ENCODE data around the gene MRO. TPM values are rescaled to one million over a fixed set of nuclear protein-coding genes. Genes with fewer than 3 reads are reported as not detected.

Gene MRO
- total RNA-seq, 4 donors from 2014 or later = 3.9 to 13.3 (median 11.2) TPM

DNA sequence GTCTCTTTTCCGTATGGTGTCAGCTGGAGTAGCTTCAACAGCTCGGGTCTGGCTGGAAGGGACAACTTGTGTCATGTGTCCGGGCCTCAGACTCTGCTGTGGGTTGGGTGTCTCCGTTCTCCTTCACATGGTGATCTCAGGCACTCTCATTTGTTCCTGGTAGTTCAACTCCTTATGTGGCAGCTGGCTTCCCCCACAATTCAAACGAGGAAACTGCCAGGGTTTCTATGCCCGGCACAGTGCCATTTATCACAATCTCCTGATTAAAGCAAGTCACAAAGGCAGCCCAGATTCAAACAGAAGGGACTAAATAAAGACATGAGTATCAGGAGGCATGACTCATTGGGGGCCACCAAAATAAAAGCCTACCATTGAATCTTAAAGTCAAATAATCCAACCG is 22.7 kb downstream of the MRO start:
- no peaks in the 10 kb centered on the region for H3K36me3 ChIP-seq
- intact Hi-C loops (cut with DNase I) = no loop called here
- WGBS, 2 donors = 72 to 76% methylated on average over 7 of the region's 7 CpGs
- H3K27ac ChIP-seq = no peak overlapping the region
- no peaks in the 10 kb centered on the region for H3K27me3 ChIP-seq
- no peak overlapping the region for H3K4me3 ChIP-seq (replicated peaks in 1 of 3)
- no peaks in the 10 kb centered on the region for H3K4me1 ChIP-seq
- H3K9me3 ChIP-seq = no peaks in the 10 kb centered on the region
- TF ChIP-seq POLR2A (IDR thresholded peaks at IDR 0.05) = no peak
- TF ChIP-seq, protein P1, sequence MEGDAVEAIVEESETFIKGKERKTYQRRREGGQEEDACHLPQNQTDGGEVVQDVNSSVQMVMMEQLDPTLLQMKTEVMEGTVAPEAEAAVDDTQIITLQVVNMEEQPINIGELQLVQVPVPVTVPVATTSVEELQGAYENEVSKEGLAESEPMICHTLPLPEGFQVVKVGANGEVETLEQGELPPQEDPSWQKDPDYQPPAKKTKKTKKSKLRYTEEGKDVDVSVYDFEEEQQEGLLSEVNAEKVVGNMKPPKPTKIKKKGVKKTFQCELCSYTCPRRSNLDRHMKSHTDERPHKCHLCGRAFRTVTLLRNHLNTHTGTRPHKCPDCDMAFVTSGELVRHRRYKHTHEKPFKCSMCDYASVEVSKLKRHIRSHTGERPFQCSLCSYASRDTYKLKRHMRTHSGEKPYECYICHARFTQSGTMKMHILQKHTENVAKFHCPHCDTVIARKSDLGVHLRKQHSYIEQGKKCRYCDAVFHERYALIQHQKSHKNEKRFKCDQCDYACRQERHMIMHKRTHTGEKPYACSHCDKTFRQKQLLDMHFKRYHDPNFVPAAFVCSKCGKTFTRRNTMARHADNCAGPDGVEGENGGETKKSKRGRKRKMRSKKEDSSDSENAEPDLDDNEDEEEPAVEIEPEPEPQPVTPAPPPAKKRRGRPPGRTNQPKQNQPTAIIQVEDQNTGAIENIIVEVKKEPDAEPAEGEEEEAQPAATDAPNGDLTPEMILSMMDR (IDR thresholded peaks at IDR 0.05) = no peak
- DNase-seq = no peak

DNA sequence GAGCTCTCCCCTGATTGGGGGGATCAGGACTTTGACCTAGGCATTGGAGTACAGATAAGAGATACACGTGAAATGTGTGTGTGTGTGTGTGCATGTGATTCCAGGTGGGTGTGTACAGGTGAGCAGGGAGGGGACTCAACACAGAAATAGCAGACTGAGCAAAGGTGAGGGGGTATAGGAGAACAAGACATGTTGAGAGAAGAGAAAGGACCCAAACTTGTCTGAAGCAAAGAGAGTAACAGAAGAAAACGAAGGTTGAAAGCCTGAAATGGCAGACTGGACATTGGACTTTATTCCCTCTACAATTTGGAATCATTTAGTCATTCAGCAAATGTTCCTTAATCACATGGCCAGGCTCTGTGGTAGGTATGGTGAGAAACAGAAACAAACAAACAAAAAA is 23.3 kb downstream of the MRO start:
- DNase-seq = no peak

DNA sequence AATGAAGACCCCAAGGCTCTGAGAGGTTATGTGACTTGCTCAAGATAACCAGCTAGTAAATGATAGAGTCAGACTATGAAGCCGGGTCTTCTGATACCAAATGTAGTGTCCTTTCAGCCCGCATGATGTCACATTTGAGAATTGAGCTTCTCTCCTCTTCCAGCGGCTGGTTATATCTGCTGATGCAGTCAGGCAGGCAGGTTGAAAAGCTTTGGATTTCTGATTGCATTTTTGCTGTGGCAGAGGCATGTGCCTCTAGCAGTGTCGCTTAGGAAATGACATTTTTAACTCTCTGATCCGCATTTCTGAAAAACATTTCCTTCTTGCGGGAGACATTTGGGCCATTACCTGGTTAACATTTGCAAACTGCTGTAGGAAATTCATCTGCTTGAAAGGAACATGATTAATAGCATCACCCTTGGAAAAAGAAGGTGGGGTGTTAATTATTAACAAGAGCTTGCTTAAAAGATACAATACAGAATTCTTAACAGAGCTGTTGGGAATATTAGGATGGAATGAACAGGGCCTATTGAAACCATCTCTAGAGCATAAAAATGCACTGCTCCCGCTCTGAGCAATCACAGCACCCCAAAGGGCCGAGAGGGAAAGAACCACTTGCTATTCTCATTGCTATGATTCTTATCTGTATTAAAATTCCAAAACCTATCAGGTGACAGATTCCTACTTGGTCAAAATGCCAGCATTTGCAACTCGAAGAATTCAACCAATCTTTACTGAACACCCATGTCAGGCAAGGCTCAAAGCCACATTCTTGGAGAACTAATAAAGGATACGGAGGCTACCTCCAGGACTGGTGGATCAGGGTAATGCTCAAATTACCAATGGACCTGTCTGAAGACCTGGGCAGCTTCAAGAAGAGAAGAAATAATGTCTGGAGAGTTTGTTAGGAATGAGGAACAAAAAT is 25.9 kb downstream of the MRO start:
- intact Hi-C loops (cut with DNase I) = no loop called here
- H3K9me3 ChIP-seq = no peaks in the 10 kb centered on the region
- H3K27me3 ChIP-seq = no peaks in the 10 kb centered on the region
- no peak overlapping the region for H3K27ac ChIP-seq
- no peak overlapping the region for H3K4me3 ChIP-seq (replicated peaks in 1 of 3)
- H3K36me3 ChIP-seq = no peaks in the 10 kb centered on the region
- TF ChIP-seq, protein P1 (IDR thresholded peaks at IDR 0.05) = no peak
- no peak for DNase-seq
- 87 to 92% methylated on average over 10 of the region's 10 CpGs for WGBS, 2 donors
- no peaks in the 10 kb centered on the region for H3K4me1 ChIP-seq

More for the DNA sequence above, 23.3 kb downstream of the MRO start:
- no peaks in the 10 kb centered on the region for H3K9me3 ChIP-seq
- H3K4me3 ChIP-seq (replicated peaks in 1 of 3) = no peak overlapping the region
- TF ChIP-seq POLR2A (IDR thresholded peaks at IDR 0.05) = no peak
- TF ChIP-seq, protein P1 (IDR thresholded peaks at IDR 0.05) = no peak
- H3K36me3 ChIP-seq = no peaks in the 10 kb centered on the region
- no peaks in the 10 kb centered on the region for H3K27me3 ChIP-seq
- no peak overlapping the region for H3K27ac ChIP-seq
- intact Hi-C loops (cut with DNase I) = no loop called here
- 82 to 86% methylated on average over 2 of the region's 2 CpGs for WGBS, 2 donors
- H3K4me1 ChIP-seq = no peaks in the 10 kb centered on the region

DNA sequence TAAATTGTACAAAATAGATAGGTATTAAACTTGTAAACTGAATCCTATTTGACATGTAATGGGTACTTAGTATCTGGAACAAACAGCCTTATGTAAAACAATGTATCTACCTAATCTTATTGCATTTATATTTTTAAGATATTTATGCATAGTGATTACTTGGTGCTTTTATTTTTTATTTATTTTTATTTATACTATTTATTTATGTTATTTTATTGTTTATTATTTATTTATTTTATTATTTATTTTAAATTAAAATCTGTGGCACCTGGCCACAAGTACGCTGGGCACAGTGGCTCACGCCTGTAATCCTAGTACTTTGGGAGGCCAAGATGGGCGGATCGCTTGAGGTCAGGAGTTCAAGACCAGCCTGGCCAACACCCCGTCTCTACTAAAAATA is 26.9 kb downstream of the MRO start:
- H3K27ac ChIP-seq = no peak overlapping the region
- TF ChIP-seq, protein P1 (IDR thresholded peaks at IDR 0.05) = no peak
- TF ChIP-seq POLR2A (IDR thresholded peaks at IDR 0.05) = no peak
- no peak for DNase-seq
- intact Hi-C loops (cut with DNase I) = no loop called here
- 95 to 97% methylated on average over 5 of the region's 5 CpGs for WGBS, 2 donors
- H3K36me3 ChIP-seq = no peaks in the 10 kb centered on the region
- no peaks in the 10 kb centered on the region for H3K27me3 ChIP-seq
- H3K4me3 ChIP-seq (replicated peaks in 1 of 3) = no peak overlapping the region
- no peaks in the 10 kb centered on the region for H3K9me3 ChIP-seq
- no peaks in the 10 kb centered on the region for H3K4me1 ChIP-seq

All from thyroid gland (tissue), 4 donors.